GF-D8 (cell line): ENCODE results near the gene WIPF1.

Source experiments
- DNase-seq: peaks from one replicate; lab custom pipeline; 2025; lab: John Stamatoyannopoulos, UW

WIPF1 gene

GRCh38 chr2:174621323-174621722 lies 23.7 kb upstream of the WIPF1 start:
- DNase-seq: no peak

- no peak for DNase-seq
Observed at GRCh38 chr2:174618179-174618578, 20.6 kb upstream of the WIPF1 start.

GRCh38 chr2:174617718-174618117 lies 20.1 kb upstream of the WIPF1 start:
- DNase-seq: no peak

DNA sequence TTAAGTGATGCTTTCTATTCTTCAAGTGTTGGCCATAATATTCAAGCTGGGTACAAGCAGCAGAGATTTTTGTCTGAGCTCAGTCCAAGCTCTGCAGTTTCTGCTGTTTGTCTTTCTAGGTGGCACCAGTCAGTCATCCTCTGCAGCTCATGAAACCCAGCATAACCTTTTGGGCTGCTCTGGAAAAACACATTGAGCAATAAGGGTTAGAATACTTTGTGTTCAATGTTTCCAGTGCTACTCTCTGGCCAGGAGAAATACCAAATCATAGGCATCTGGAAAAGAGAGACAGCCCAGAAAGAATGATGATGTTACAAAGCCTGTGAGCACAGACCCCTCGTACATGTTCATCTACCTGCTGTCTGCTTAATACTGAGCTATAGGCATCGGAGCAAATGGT lies 19.5 kb upstream of the WIPF1 start:
- DNase-seq: no peak

DNA sequence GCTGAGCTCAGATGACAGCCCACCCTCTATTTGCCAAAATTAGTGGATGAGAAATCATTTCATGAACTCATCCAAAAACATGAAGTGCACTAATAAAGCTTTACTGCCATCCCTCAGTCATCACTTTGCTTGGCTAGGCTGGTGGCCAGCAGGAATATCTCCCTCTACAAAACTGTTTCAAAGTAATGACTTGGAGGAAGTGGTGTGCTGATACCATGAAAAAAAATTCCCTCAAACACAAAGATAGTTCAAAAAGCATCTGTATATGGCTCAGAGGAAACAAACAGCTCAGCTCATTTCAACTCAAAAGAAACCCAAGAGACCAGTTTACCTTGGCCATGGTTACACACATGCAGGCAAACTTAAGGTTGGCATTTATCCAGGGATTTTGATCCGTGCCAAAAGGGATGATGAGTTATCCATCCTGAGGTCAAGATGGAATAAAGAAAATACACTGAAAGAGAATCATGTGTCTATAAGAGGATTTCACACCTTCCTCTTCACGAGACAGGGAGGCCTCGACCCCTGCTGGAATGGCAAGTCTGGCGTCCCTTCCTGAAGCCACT lies 18.4 kb upstream of the WIPF1 start:
- DNase-seq: no peak

- no peak for DNase-seq
Observed at GRCh38 chr2:174614261-174614660, 16.7 kb upstream of the WIPF1 start.

DNA sequence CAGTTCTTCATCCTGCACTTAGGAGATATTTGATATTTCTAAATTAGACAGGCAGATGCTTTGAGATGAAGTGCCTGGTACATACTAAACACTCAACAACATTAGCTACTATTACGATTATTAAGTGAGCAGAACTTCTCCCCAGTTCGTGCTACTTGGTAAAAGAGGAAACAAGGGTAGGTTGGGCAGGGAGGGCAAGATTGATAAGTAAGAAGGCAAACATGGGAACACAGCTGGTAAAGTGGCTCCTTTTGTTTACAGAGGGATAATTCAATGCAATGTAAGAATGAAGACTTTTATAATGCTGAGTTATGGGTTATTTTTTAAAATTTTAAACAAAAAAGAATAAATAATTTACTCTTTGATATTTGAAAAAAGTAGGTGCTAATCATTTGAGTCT lies 15.9 kb upstream of the WIPF1 start:
- DNase-seq: no peak

GRCh38 chr2:174612970-174613369 lies 15.4 kb upstream of the WIPF1 start:
- no peak for DNase-seq

GRCh38 chr2:174611854-174612253 lies 14.2 kb upstream of the WIPF1 start:
- DNase-seq: no peak

- no peak for DNase-seq
Observed at GRCh38 chr2:174611006-174611405, 13.4 kb upstream of the WIPF1 start.

DNA sequence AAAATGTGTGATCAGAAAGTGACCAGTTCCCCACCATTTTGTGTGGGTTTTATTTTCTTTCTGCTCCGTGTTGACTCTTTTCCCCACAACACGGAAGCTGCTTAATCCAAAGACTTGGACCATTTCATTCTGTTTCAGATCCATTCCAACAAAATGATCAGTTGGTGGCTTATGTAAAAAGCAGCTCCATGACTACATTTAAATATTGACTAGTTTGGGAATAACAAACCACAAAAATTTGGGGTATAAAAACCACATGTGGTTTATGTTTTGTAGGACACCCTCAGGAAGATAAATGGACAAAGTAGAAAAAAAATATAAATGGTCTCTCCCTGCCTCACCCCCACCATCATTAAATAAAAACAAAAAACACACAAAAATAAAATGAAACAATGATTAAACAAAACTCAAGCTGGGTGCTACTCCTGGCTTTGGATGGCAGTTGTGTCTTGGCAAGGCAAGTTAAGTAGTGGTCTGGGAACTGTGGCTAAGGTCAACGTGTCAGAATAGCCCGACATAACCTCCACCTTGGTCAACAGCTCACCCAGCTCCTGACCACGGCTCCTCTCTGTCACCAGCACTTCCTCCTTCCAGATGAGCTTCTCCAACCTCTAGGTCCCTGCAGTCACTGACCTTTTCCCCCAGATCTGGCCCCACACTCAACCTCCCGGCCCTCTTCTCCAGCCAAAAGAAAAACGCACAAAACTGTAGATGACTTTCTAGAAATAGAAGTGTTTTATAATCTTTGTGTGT lies 12.8 kb upstream of the WIPF1 start:
- DNase-seq: peak; percentile 8

- no peak for DNase-seq
Observed at GRCh38 chr2:174609261-174609660, 11.7 kb upstream of the WIPF1 start.

- DNase-seq: no peak
Observed at GRCh38 chr2:174608866-174609214, 11.2 kb upstream of the WIPF1 start.

- no peak for DNase-seq
Observed at GRCh38 chr2:174607989-174608865, 10.6 kb upstream of the WIPF1 start.

DNA sequence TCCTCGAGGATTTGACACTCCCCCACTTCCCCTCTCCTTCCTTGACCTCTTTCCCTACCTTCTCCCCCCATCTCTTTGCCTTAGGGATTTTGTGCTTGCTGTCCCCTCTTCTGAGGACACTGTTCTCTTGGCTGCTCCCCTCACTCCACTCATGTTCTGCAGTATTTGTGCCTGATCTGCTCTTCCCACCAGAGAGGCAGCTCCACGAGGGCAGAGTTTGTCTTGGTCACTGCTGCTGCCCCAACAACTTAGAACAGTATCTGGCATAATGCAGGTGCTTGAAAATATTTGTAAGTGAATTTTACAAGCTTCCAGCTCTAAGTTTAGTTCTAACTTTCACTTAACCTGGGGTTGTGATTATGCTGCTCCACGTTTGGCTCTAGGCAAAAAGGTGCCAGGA lies 10.0 kb upstream of the WIPF1 start:
- no peak for DNase-seq

DNA sequence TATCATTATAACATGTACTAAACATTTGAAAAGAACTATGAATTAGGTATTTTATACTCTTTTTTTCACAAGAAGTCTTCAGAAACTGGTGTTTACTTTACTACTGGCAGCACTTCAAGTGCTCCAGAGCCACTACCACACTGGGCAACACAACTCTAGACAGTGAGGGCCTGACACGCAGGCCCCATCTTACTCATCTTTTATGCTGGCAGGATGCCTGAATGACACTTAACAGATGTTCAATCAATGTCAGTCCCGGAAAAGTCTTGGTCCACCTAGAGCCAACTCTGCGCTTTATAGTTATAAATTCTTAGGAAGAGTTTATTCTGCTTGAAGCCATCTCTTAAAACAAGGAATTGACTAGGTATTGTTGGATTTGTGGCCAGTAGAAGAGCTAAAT lies 8.7 kb upstream of the WIPF1 start:
- no peak for DNase-seq

GRCh38 chr2:174605687-174606086 lies 8.1 kb upstream of the WIPF1 start:
- DNase-seq: peak; percentile 32

DNA sequence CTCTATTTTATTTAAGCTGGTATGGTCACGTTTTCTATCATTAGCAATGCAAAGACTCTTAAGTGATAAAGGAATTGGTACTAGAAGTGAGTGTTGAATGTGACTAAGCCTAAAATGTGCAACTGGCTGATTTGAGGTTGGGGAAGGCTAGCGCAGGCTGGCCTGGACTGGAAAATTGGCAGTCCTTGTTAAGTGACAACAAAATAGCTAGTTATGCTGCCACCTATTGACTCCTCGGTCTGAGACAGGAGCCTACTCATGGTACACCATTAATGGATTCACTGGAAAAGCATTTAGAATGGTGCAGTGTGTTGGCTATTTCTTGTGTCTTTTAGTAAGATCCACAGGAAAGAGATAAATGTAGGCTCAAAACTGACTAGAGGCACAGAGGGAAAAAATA lies 5.7 kb upstream of the WIPF1 start:
- DNase-seq: peak; percentile 6

GRCh38 chr2:174602745-174603144 lies 5.1 kb upstream of the WIPF1 start:
- no peak for DNase-seq

DNA sequence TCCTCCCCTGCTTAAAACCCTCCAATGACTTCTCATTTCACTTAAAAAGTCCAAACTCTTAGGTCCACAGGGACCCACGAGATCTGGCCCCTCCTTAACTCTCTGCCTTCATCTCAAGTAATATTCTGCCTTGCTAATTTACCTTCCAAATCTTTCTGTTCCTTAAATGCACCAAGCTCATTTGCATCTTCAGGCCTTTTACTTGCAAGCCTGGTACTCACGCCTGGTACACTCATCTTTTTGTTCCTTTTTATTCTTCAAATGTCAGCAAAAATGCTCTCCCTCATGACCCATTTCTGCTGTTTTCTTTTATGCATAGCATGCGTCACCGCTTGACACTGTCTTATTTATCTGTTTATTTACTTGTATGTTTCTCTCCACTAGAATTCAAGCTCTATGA lies 2.7 kb upstream of the WIPF1 start:
- no peak for DNase-seq

- DNase-seq: no peak
Observed at GRCh38 chr2:174599310-174599921, 1.8 kb upstream of the WIPF1 start.

GRCh38 chr2:174597009-174597344 lies 627 bp downstream of the WIPF1 start:
- no peak for DNase-seq

DNA sequence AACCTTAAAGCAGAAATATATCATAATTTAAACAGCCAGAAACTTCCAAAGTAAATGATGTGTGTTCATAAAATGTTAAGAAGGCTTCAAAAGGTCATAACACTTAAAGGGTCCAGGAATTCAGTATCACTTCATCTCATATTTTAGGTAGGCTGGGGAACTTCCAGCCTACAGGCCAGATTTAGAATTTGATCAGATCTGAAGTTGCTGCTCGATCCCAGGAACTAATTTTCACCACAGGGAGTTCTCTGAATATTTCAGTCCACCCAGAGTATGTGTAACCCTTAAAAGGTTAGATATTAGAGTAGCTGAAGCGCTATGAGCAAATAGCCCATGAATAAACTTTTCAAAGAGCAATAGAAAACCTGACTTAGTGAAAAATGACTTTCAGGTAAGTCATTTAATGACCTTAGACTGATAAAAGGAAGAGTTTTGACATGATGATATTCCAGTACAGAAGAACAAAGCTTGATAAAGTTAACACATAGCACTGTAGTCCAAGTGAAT lies 1.7 kb downstream of the WIPF1 start:
- DNase-seq: no peak
